GM12878 (cell line): ENCODE data around the gene ARSA. TPM values are rescaled to one million over a fixed set of nuclear protein-coding genes. Genes with fewer than 3 reads are reported as not detected.

ENCODE experiments used
- ATAC-seq: fragments of 200-7000 bp; cut with Tn5 transposase; 3 replicates; pipeline ENCODE4 v1.9.1; 2020; ENCODE audit warnings: mild to moderate bottlenecking, moderate library complexity
- BruUV-seq: library from RNA; stranded (reverse); fragments of 400-500 nt; replicated peaks from 2 replicates; lab custom pipeline; 2021; lab: Mats Ljungman, UMichigan
- CTCF ChIA-PET: fragments of 300-600 bp; sonication (Branson Sonifier 250); formaldehyde crosslinking; extraction: SDS; loops from one replicate; lab custom pipeline; 2021; ENCODE audit warnings: inconsistent platforms; lab: Yijun Ruan, JAX
- POLR2A ChIA-PET: fragments of 350-600 bp; formaldehyde crosslinking; extraction: SDS; loops from one replicate; lab custom pipeline; 2021; ENCODE audit warnings: inconsistent platforms; lab: Charles Lee
- RAD21 ChIA-PET: fragments of 300-600 bp; sonication (Branson Sonifier 250); formaldehyde crosslinking; loops from one replicate; lab custom pipeline; 2023; ENCODE audit warnings: antibody characterized with exemption; ENCODE audit not compliant: unreplicated experiment; lab: Charles Lee
- SMC1A ChIA-PET: fragments of 300-600 bp; sonication (Branson Sonifier 250); formaldehyde crosslinking; loops from one replicate; lab custom pipeline; 2023; ENCODE audit not compliant: unreplicated experiment, uncharacterized antibody; lab: Charles Lee
- DNase-seq: peaks from one replicate; pipeline ENCODE4 v3.0.0-alpha.2; 2011; ENCODE audit warnings: low read depth, low spot score
- FAIRE-seq: peaks from 3 replicates; lab custom pipeline; 2011; peaks lifted over from hg19 to GRCh38; lab: Jason Lieb, UNC
- H2AFZ ChIP-seq: 2 replicates; pipeline ENCODE4 v1.6.0; 2011; ENCODE audit warnings: low read depth, low read length, control low read depth; ENCODE audit not compliant: control insufficient read depth
- H3K27ac ChIP-seq: 2 replicates; pipeline ENCODE4 v1.5.1; 2011; ENCODE audit warnings: control low read depth; ENCODE audit not compliant: control insufficient read depth, insufficient read depth
- H3K27me3 ChIP-seq, 2 experiments: replicated peaks in 1 of 2; 2 replicates each; pipeline versions ENCODE4 v1.6.0 to v1.6.1; 2011; ENCODE audit warnings: low read length in 1 of 2; ENCODE audit not compliant: control insufficient read depth in 2 of 2, insufficient read depth in 2 of 2
- H3K36me3 ChIP-seq, 2 experiments: 2 replicates each; pipeline ENCODE4 v1.5.1; 2011; ENCODE audit warnings: low read length in 1 of 2; ENCODE audit not compliant: control insufficient read depth in 2 of 2, insufficient read depth in 2 of 2
- H3K4me1 ChIP-seq: 2 replicates; pipeline ENCODE4 v1.6.1; 2011; ENCODE audit warnings: mild to moderate bottlenecking, low read length, moderate library complexity, mixed read lengths; ENCODE audit not compliant: control insufficient read depth, insufficient read depth
- H3K4me2 ChIP-seq: 2 replicates; pipeline ENCODE4 v1.6.0; 2011; ENCODE audit warnings: control low read depth; ENCODE audit not compliant: control insufficient read depth, insufficient read depth
- H3K4me3 ChIP-seq: fragments of 200-600 bp; sonication (generic); 2 replicates; pipeline ENCODE4 v1.5.1; 2016
- H3K79me2 ChIP-seq: 2 replicates; pipeline ENCODE4 v1.6.0; 2011; ENCODE audit warnings: low read length; ENCODE audit not compliant: control insufficient read depth, insufficient read depth
- H3K9ac ChIP-seq: 2 replicates; pipeline ENCODE4 v1.8.0; 2011; ENCODE audit warnings: low read length, control low read depth, mixed read lengths; ENCODE audit not compliant: control insufficient read depth, insufficient read depth
- H3K9me3 ChIP-seq: replicated peaks from 3 replicates; pipeline ENCODE4 v1.5.1; 2011; ENCODE audit warnings: mild to moderate bottlenecking, low read length; ENCODE audit not compliant: control insufficient read depth, insufficient read depth
- H4K20me1 ChIP-seq: 2 replicates; pipeline ENCODE4 v1.6.0; 2011; ENCODE audit not compliant: control insufficient read depth, insufficient read depth
- ESRRA ChIP-seq: IDR thresholded peaks from 2 replicates; pipeline ENCODE4 v1.6.1; 2012; ENCODE audit warnings: mild to moderate bottlenecking, low read length, improper control_type of control experiment
- MEF2B ChIP-seq: fragments of 450-650 bp; IDR thresholded peaks from 2 replicates; pipeline ENCODE4 v1.6.1; 2018; ENCODE audit warnings: mild to moderate bottlenecking, moderate library complexity; ENCODE audit not compliant: partially characterized antibody, poor library complexity, severe bottlenecking
- NRF1 ChIP-seq: conservative IDR thresholded peaks from 2 replicates; pipeline ENCODE4 v1.6.1; 2011; ENCODE audit warnings: mild to moderate bottlenecking, low read depth, low read length, improper control_type of control experiment
- PML ChIP-seq: IDR thresholded peaks from 2 replicates; pipeline ENCODE4 v1.6.1; 2012; ENCODE audit warnings: low read length, inconsistent platforms
- TBL1XR1 ChIP-seq: IDR thresholded peaks from 2 replicates; pipeline ENCODE4 v1.6.1; 2012; ENCODE audit warnings: low read depth, low read length, improper control_type of control experiment
- WGBS: methylation state at CpG from one replicate; pipeline ENCODE4 v1.1.6; 2016; ENCODE audit warnings: low lambda C conversion rate; ENCODE audit not compliant: insufficient replicate concordance, insufficient coverage; ENCODE audit errors: missing lambda C conversion rate; 5-methylcytosine and 5-hydroxymethylcytosine counted together
- in situ Hi-C: fragments of 300-500 bp; cut with MboI; formaldehyde crosslinking; loops from 9 replicates; pipeline ENCODE4 v1.14.3; 2018; ENCODE audit warnings: mixed read lengths
- intact Hi-C: fragments of 100-400 bp; cut with micrococcal nuclease; formaldehyde crosslinking; loops from one replicate; pipeline ENCODE4 v1.14.2; 2022; ENCODE audit not compliant: unreplicated experiment
- polyA plus RNA-seq, 11 experiments: library from polyadenylated mRNA; depleted of rRNA in 4 of 11; unstranded in 6 of 11; stranded (reverse) in 5 of 11; fragments of >200 nt; fragmentation: Nextera tagmentation in 4 of 11; fragmentation: Illumina TruSeq in 1 of 11; extraction: Ambion mirVana in 4 of 11; extraction: Trizol in 1 of 11; gene quantifications; 1 replicate in 1 of 11; 2 replicates in 10 of 11; pipeline versions ENCODE4 v1.2.1 to v1.2.3, GENCODE V29; 2011 to 2016; ENCODE audit warnings: inconsistent platforms in 2 of 11, missing spikeins in 2 of 11, low read depth in 1 of 11
- total RNA-seq, 4 experiments: library from RNA; depleted of rRNA in 3 of 4; stranded (reverse); fragments of >200 nt in 3 of 4; fragmentation: Illumina TruSeq in 1 of 4; extraction: Trizol in 1 of 4; gene quantifications; 2 replicates each; pipeline versions ENCODE4 v1.2.1 to v1.2.3, GENCODE V29; 2013 to 2021
- TF ChIP-seq, protein P1 (sequence below): IDR thresholded peaks from 2 replicates; pipeline ENCODE4 v1.6.1; 2011; ENCODE audit warnings: borderline replicate concordance, low read depth, mild to moderate bottlenecking, moderate library complexity, mixed read lengths, low read length; ENCODE audit not compliant: insufficient read depth; ENCODE audit errors: extremely low read length
- TF ChIP-seq, protein P2 (sequence below): IDR thresholded peaks from 2 replicates; pipeline ENCODE4 v1.6.1; 2011; ENCODE audit warnings: low read depth, mild to moderate bottlenecking, low read length, moderate library complexity, borderline replicate concordance; ENCODE audit errors: extremely low read depth
- TF ChIP-seq, protein P3 (sequence below): IDR thresholded peaks from 2 replicates; pipeline ENCODE4 v1.6.1; 2012; ENCODE audit warnings: low read length, inconsistent platforms

Gene ARSA
- total and polyA plus RNA-seq, 10 of the 15 experiments (the other 5 are each of a cell fraction or from before 2014, with no cell fraction given), result 0.39 to 26.3 (median 9.8) TPM

DNA sequence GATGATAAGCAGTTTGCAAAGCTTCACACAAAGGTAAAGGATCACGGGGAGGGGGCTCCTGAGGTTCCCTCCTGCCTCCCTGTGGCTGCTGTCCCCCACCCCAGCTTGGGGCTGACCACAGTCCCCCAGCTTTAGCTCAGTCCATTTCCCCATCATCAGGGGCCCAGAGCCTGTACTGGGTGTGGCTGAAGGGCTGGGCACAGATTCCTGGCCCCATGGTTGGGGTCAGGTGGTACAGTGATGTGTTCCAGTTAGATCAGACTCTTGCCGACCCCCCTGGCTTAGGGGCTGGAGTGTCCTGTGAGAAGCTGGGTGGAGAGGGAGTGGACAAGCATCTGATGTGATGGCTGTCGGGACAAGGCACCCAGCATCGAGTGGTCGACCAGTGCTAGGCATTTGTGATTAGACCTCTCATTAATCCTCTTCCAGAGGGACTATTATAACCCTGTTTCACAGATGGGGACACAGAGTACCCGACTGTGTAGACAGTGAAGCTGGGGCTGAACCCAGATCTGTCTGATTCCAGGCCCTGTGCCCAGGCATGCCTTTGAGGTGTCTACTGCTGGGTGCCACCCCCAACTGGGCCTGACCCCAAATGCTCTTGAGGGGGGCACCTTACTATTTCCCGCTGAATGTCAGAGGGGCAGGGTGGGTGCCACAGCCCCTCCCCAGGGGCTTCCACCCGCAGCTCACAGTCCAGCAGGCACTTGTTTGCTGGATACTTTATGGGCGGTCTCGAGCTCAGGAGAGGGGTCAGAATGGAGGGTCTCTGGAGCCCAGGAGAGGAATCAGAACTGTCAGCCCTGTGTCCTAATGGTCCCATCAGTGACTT is 48.9 kb upstream of the ARSA start:
- ChIA-PET RAD21 (no interaction called here), SMC1A (no interaction called here), CTCF (no interaction called here), POLR2A (no interaction called here)
- BruUV-seq, result no TSS peak
- H3K36me3 ChIP-seq, result no peaks in the 10 kb centered on the region
- no peak overlapping the region for H3K4me3 ChIP-seq
- WGBS, result 21% methylated on average over 10 of the region's 10 CpGs
- no peak for FAIRE-seq
- no peaks in the 10 kb centered on the region for H3K9me3 ChIP-seq
- H3K9ac ChIP-seq, result no peak overlapping the region
- H4K20me1 ChIP-seq, result no peaks in the 10 kb centered on the region
- H3K27me3 ChIP-seq, result peaks cover 6 to 12% of the 10 kb centered on the region in 2 experiments
- H3K4me1 ChIP-seq, result no peaks in the 10 kb centered on the region
- no peak for TF ChIP-seq PML
- ATAC-seq, result no peak
- H3K4me2 ChIP-seq, result no peak overlapping the region
- intact Hi-C loops (no loop called here), in situ Hi-C loops (no loop called here)
- no peak overlapping the region for H2AFZ ChIP-seq
- H3K27ac ChIP-seq, result no peak overlapping the region
- H3K79me2 ChIP-seq, result no peaks in the 10 kb centered on the region
- DNase-seq, result no peak

DNA sequence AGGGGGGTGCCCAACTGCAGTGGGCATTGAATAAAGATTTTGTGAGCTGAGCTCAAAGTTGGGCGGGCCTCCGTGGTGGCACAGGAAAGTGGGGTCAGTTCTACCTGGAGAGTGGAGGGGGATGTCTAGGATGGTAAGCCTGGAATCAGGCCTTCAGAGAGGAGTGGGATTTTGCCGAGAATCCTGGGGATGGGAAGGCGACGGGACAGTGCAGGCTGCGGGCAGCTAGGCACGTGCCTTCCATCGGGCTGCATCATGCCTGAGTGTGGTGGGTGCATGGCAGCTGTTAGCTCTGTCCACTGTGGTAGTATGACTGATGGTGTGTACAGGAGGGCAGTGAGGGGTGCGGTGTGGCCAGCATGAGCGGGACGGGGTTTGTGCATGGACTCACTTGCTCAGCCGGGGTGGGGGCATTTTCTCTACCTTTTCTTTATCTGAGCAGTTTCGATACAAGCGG is 48.3 kb upstream of the ARSA start:
- Histone ChIP-seq H3K9me3 (no peaks in the 10 kb centered on the region), H2AFZ (no peak overlapping the region), H3K4me3 (no peak overlapping the region), H3K36me3 (no peaks in the 10 kb centered on the region), H4K20me1 (no peaks in the 10 kb centered on the region), H3K27ac (no peak overlapping the region), H3K4me1 (no peaks in the 10 kb centered on the region), H3K9ac (no peak overlapping the region), H3K79me2 (no peaks in the 10 kb centered on the region), H3K27me3 (peaks cover 8 to 12% of the 10 kb centered on the region in 2 experiments), H3K4me2 (no peak overlapping the region)
- ATAC-seq (no peak), DNase-seq (no peak), FAIRE-seq (no peak)
- in situ Hi-C loops (no loop called here), intact Hi-C loops (no loop called here)
- 68% methylated on average over 12 of the region's 14 CpGs for WGBS
- ChIA-PET RAD21 (no interaction called here), SMC1A (no interaction called here), CTCF (no interaction called here), POLR2A (no interaction called here)
- BruUV-seq, result no TSS peak
- TF ChIP-seq MEF2B (no peak), ESRRA (no peak), NRF1 (no peak), TBL1XR1 (no peak)
- TF ChIP-seq, protein P1, sequence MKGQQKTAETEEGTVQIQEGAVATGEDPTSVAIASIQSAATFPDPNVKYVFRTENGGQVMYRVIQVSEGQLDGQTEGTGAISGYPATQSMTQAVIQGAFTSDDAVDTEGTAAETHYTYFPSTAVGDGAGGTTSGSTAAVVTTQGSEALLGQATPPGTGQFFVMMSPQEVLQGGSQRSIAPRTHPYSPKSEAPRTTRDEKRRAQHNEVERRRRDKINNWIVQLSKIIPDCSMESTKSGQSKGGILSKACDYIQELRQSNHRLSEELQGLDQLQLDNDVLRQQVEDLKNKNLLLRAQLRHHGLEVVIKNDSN, result no peak
- TF ChIP-seq, protein P2, sequence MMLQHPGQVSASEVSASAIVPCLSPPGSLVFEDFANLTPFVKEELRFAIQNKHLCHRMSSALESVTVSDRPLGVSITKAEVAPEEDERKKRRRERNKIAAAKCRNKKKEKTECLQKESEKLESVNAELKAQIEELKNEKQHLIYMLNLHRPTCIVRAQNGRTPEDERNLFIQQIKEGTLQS, result no peak
- TF ChIP-seq, protein P3, sequence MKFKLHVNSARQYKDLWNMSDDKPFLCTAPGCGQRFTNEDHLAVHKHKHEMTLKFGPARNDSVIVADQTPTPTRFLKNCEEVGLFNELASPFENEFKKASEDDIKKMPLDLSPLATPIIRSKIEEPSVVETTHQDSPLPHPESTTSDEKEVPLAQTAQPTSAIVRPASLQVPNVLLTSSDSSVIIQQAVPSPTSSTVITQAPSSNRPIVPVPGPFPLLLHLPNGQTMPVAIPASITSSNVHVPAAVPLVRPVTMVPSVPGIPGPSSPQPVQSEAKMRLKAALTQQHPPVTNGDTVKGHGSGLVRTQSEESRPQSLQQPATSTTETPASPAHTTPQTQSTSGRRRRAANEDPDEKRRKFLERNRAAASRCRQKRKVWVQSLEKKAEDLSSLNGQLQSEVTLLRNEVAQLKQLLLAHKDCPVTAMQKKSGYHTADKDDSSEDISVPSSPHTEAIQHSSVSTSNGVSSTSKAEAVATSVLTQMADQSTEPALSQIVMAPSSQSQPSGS, result no peak
